Ishikawa (cell line): Measurements from ENCODE around the gene GPX7.

Experiments used
- CEBPB ChIP-seq: IDR thresholded peaks from 2 replicates; pipeline ENCODE4 v1.6.1; 2012
- CREB1 ChIP-seq: IDR thresholded peaks from 2 replicates; pipeline ENCODE4 v1.6.1; 2012; ENCODE audit warnings: low read depth
- EGR1 ChIP-seq: IDR thresholded peaks from 2 replicates; pipeline ENCODE4 v1.6.1; 2012
- EP300 ChIP-seq: IDR thresholded peaks from 2 replicates; pipeline ENCODE4 v1.6.1; 2012; ENCODE audit warnings: borderline replicate concordance
- FOXM1 ChIP-seq: IDR thresholded peaks from 2 replicates; pipeline ENCODE4 v1.6.1; 2012; ENCODE audit warnings: low read depth, borderline replicate concordance
- NFIC ChIP-seq: IDR thresholded peaks from 2 replicates; pipeline ENCODE4 v1.6.1; 2012
- RAD21 ChIP-seq: IDR thresholded peaks from 2 replicates; pipeline ENCODE4 v1.6.1; 2012; ENCODE audit warnings: low read depth
- TAF1 ChIP-seq: IDR thresholded peaks from 2 replicates; pipeline ENCODE4 v1.6.1; 2012; ENCODE audit warnings: low read depth, mild to moderate bottlenecking
- TCF12 ChIP-seq: IDR thresholded peaks from 2 replicates; pipeline ENCODE4 v1.6.1; 2012; ENCODE audit warnings: low read depth
- TEAD4 ChIP-seq: IDR thresholded peaks from 2 replicates; pipeline ENCODE4 v1.6.1; 2012
- YY1 ChIP-seq: IDR thresholded peaks from 2 replicates; pipeline ENCODE4 v1.6.1; 2012; ENCODE audit warnings: low read depth
- ZBTB7A ChIP-seq: IDR thresholded peaks from 2 replicates; pipeline ENCODE4 v1.6.1; 2012; ENCODE audit warnings: low read depth
- TF ChIP-seq, protein P1 (sequence below): IDR thresholded peaks from 2 replicates; pipeline ENCODE4 v1.6.1; 2012
- TF ChIP-seq, protein P2 (sequence below): IDR thresholded peaks from 2 replicates; pipeline ENCODE4 v1.6.1; 2012; ENCODE audit warnings: low read depth, mild to moderate bottlenecking
- TF ChIP-seq, protein P3 (sequence below): IDR thresholded peaks from 2 replicates; pipeline ENCODE4 v1.6.1; 2012

GPX7 gene

GRCh38 chr1:52554756-52555155 is 47.4 kb upstream of the GPX7 start:
- TF ChIP-seq, protein P1, sequence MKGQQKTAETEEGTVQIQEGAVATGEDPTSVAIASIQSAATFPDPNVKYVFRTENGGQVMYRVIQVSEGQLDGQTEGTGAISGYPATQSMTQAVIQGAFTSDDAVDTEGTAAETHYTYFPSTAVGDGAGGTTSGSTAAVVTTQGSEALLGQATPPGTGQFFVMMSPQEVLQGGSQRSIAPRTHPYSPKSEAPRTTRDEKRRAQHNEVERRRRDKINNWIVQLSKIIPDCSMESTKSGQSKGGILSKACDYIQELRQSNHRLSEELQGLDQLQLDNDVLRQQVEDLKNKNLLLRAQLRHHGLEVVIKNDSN = no peak

DNA sequence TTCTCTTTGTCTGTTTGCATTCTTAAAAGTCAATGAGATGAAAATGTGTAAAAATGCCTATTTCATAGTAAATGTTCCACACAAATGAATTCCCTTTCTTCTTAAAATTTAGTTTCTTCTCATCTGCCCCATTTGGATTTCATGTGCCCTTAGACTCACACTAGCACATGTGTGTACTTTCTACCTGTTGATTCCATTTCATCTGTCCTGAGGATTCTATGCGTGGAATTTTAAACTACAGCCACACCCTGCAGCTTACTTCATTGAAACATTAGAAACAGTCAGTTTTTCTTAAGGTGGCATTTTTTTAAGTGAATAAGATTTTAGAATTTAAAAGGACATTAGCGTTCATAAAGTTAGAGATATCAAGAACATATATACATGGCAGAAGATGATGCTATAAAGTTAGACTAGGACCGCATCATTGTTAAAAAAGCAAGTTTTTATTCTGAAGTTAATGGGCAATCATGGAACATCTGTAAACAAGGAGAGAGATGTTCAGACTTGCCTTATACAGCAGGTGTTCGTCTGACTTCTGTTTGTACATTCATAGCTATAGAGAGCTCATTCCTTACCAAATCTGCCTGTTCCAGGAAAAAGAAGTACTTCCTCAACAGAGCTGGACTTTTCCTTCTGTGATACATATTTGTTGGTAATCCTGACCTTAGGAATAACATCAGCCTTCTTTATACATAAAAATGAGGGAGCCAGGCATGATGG is 45.4 kb upstream of the GPX7 start:
- TF ChIP-seq YY1 (no peak), CREB1 (no peak), TAF1 (no peak), FOXM1 (no peak), EP300 (no peak), NFIC (no peak), ZBTB7A (no peak), TCF12 (no peak), RAD21 (no peak), TEAD4 (no peak), CEBPB (no peak), EGR1 (no peak)
- TF ChIP-seq, protein P2, sequence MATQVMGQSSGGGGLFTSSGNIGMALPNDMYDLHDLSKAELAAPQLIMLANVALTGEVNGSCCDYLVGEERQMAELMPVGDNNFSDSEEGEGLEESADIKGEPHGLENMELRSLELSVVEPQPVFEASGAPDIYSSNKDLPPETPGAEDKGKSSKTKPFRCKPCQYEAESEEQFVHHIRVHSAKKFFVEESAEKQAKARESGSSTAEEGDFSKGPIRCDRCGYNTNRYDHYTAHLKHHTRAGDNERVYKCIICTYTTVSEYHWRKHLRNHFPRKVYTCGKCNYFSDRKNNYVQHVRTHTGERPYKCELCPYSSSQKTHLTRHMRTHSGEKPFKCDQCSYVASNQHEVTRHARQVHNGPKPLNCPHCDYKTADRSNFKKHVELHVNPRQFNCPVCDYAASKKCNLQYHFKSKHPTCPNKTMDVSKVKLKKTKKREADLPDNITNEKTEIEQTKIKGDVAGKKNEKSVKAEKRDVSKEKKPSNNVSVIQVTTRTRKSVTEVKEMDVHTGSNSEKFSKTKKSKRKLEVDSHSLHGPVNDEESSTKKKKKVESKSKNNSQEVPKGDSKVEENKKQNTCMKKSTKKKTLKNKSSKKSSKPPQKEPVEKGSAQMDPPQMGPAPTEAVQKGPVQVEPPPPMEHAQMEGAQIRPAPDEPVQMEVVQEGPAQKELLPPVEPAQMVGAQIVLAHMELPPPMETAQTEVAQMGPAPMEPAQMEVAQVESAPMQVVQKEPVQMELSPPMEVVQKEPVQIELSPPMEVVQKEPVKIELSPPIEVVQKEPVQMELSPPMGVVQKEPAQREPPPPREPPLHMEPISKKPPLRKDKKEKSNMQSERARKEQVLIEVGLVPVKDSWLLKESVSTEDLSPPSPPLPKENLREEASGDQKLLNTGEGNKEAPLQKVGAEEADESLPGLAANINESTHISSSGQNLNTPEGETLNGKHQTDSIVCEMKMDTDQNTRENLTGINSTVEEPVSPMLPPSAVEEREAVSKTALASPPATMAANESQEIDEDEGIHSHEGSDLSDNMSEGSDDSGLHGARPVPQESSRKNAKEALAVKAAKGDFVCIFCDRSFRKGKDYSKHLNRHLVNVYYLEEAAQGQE = no peak
- TF ChIP-seq, protein P3, sequence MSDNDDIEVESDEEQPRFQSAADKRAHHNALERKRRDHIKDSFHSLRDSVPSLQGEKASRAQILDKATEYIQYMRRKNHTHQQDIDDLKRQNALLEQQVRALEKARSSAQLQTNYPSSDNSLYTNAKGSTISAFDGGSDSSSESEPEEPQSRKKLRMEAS = no peak
- TF ChIP-seq, protein P1 = no peak

DNA sequence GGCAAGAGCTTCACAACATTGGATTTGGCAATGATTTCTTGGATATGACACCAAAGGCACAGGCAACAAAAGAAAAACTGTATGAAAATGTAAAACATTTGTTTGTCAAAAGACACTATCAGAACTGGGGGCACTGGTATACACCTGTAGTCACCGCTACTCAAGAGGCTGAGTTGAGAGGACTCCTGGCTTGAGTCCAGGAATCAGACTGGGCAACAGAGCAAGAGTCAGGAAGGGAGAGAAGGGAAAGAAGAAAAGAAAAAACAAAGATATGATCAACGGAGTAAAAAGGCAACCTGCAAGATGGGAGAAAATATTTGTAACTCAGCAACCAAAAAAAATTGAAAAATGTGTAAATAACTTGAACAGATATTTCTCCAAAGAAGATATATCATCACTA is 43.2 kb upstream of the GPX7 start:
- TF ChIP-seq, protein P1 = no peak
- TF ChIP-seq TAF1 (no peak), TCF12 (no peak), CEBPB (no peak), CREB1 (no peak), ZBTB7A (no peak), NFIC (no peak), TEAD4 (no peak), FOXM1 (no peak), EGR1 (no peak), EP300 (no peak)
- TF ChIP-seq, protein P2 = no peak

GRCh38 chr1:52559875-52560274 is 42.3 kb upstream of the GPX7 start:
- TF ChIP-seq TEAD4 = no peak
- TF ChIP-seq CREB1 = no peak
- no peak for TF ChIP-seq EGR1
- no peak for TF ChIP-seq YY1
- no peak for TF ChIP-seq RAD21
- TF ChIP-seq TCF12 = no peak
- TF ChIP-seq NFIC = no peak
- TF ChIP-seq, protein P1 = no peak
- TF ChIP-seq EP300 = no peak
- TF ChIP-seq ZBTB7A = no peak
- no peak for TF ChIP-seq TAF1
- TF ChIP-seq, protein P3 = no peak
- TF ChIP-seq, protein P2 = no peak
- TF ChIP-seq FOXM1 = no peak
- no peak for TF ChIP-seq CEBPB
